Activated CD4-positive, alpha-beta T cell treated with anti-CD3 and anti-CD28 coated beads for 48 hours (primary cell): Measurements from ENCODE around the gene LCN15.

Experiments
- DNase-seq: peaks from one replicate; pipeline ENCODE4 v3.0.0-alpha.2; 2020

The LCN15 gene

GRCh38 chr9:136754626-136755301 is 9.6 kb downstream of the LCN15 start:
- no peak for DNase-seq

GRCh38 chr9:136754059-136754572 is 10.2 kb downstream of the LCN15 start:
- no peak for DNase-seq

GRCh38 chr9:136753371-136754058 is 10.8 kb downstream of the LCN15 start:
- no peak for DNase-seq

GRCh38 chr9:136751814-136752213 is 12.5 kb downstream of the LCN15 start:
- no peak for DNase-seq

- no peak for DNase-seq
These were observed 13.1 kb downstream of the LCN15 start for GRCh38 chr9:136751244-136751643.

- no peak for DNase-seq
These were observed 13.8 kb downstream of the LCN15 start for GRCh38 chr9:136750526-136750925.

- no peak for DNase-seq
These were observed 15.4 kb downstream of the LCN15 start for GRCh38 chr9:136748666-136749611.

GRCh38 chr9:136748201-136748600 is 16.1 kb downstream of the LCN15 start, which contains the start of gene LCN6:
Gene LCN6, minus strand, starts transcription at chr9:136748525. Its CDS starts 42 bp downstream, at chr9:136748483.
- no peak for DNase-seq

- DNase-seq: no peak
These were observed 16.9 kb downstream of the LCN15 start for GRCh38 chr9:136747161-136748060.

- no peak for DNase-seq
These were observed 17.7 kb downstream of the LCN15 start for GRCh38 chr9:136746621-136747020.

GRCh38 chr9:136746155-136746490 is 18.2 kb downstream of the LCN15 start:
- no peak for DNase-seq

GRCh38 chr9:136745389-136746154 is 18.7 kb downstream of the LCN15 start:
- DNase-seq: no peak

GRCh38 chr9:136744773-136745172 is 19.5 kb downstream of the LCN15 start:
- DNase-seq: no peak

GRCh38 chr9:136743639-136744211 is 20.6 kb downstream of the LCN15 start:
- no peak for DNase-seq

GRCh38 chr9:136742591-136743391 is 21.5 kb downstream of the LCN15 start, which contains the start of gene LCN10:
Gene LCN10, minus strand, starts transcription at chr9:136742940. Its CDS starts 37 bp downstream, at chr9:136742903.
- no peak for DNase-seq

GRCh38 chr9:136741883-136742571 is 22.3 kb downstream of the LCN15 start:
- DNase-seq: peak; percentile 64

GRCh38 chr9:136740971-136741882 is 23.1 kb downstream of the LCN15 start:
- no peak for DNase-seq

- no peak for DNase-seq
These were observed 23.8 kb downstream of the LCN15 start for GRCh38 chr9:136740491-136740890.
